Astrocyte (in vitro differentiated cells and primary cell): ENCODE data around the gene CAMKMT.

Experiments used
- EZH2 ChIP-seq: IDR thresholded peaks from 2 replicates; pipeline ENCODE4 v1.6.1; 2012; ENCODE audit warnings: mild to moderate bottlenecking, low read length, inconsistent platforms; ENCODE audit not compliant: insufficient read depth
- TF ChIP-seq, protein P1 (sequence below): IDR thresholded peaks from 2 replicates; pipeline ENCODE4 v1.5.1; 2011; ENCODE audit warnings: low read depth, mild to moderate bottlenecking, inconsistent platforms, low read length, moderate library complexity; ENCODE audit not compliant: insufficient read depth

DNA sequence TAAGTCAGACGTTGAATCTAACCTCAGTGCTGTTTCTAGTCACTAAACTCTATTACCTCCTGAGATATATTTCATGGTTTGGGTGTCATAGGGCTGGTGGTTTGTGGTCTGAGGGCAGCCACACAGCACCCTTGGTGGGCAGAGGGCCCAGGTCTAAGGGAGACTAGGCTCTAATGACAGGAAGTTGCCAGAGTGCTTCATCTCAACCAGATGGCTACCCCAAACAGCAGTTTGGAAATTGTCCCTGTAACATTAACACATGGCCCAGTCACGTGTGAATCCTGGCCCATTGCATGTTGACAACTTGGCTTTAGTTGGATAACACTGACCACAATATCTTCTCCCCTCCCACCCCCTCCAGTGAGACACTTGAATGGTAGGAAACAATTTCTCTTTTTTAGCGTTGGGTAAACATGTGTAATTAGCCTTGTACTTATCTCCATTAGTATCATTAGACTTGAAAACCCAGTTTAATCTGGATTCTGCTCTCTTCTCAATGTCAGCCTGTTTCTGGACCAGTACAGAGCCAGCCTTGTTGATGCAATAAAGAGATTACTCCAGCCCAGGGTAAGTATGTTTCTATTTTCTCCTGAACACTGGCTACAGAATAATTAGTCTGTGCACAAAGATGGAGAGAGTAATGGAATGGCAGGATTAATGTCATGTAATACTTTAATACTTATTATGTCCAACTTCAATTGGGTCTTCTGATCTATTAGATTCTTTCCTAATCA, 392.0 kb downstream of the CAMKMT start:
- TF ChIP-seq, protein P1, sequence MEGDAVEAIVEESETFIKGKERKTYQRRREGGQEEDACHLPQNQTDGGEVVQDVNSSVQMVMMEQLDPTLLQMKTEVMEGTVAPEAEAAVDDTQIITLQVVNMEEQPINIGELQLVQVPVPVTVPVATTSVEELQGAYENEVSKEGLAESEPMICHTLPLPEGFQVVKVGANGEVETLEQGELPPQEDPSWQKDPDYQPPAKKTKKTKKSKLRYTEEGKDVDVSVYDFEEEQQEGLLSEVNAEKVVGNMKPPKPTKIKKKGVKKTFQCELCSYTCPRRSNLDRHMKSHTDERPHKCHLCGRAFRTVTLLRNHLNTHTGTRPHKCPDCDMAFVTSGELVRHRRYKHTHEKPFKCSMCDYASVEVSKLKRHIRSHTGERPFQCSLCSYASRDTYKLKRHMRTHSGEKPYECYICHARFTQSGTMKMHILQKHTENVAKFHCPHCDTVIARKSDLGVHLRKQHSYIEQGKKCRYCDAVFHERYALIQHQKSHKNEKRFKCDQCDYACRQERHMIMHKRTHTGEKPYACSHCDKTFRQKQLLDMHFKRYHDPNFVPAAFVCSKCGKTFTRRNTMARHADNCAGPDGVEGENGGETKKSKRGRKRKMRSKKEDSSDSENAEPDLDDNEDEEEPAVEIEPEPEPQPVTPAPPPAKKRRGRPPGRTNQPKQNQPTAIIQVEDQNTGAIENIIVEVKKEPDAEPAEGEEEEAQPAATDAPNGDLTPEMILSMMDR: no peak
- no peak for TF ChIP-seq EZH2
